Activated gamma-delta T cell treated with anti-CD3 and anti-CD28 coated beads, Interleukin-2, amount 50 U/mL, for 16 hours (primary cell): ENCODE measurements around the gene CHST11.

Source experiments
- DNase-seq: peaks from one replicate; pipeline ENCODE4 v3.0.0-alpha.2; 2020; ENCODE audit warnings: low read depth

CHST11 gene

GRCh38 chr12:104480826-104481440, 24.2 kb downstream of the CHST11 start:
- DNase-seq = no peak

- DNase-seq = no peak
These were observed 25.4 kb downstream of the CHST11 start for GRCh38 chr12:104482113-104482512.

GRCh38 chr12:104482748-104483147, 26.0 kb downstream of the CHST11 start:
- DNase-seq = no peak

- DNase-seq = no peak
These were observed 27.3 kb downstream of the CHST11 start for GRCh38 chr12:104484079-104484478.

GRCh38 chr12:104485651-104486362, 29.1 kb downstream of the CHST11 start:
- no peak for DNase-seq

GRCh38 chr12:104486363-104486750, 29.6 kb downstream of the CHST11 start:
- DNase-seq = no peak

GRCh38 chr12:104486943-104487819, 30.4 kb downstream of the CHST11 start:
- DNase-seq = no peak

- DNase-seq = no peak
These were observed 31.6 kb downstream of the CHST11 start for GRCh38 chr12:104488374-104488773.

GRCh38 chr12:104490186-104490585, 33.4 kb downstream of the CHST11 start:
- no peak for DNase-seq

GRCh38 chr12:104490850-104491249, 34.1 kb downstream of the CHST11 start:
- no peak for DNase-seq

GRCh38 chr12:104493496-104493895, 36.7 kb downstream of the CHST11 start:
- no peak for DNase-seq

- DNase-seq = peak; percentile 69
These were observed 37.5 kb downstream of the CHST11 start for GRCh38 chr12:104494137-104494792.

GRCh38 chr12:104494793-104495158, 38.0 kb downstream of the CHST11 start:
- DNase-seq = no peak

GRCh38 chr12:104495786-104496185, 39.0 kb downstream of the CHST11 start:
- no peak for DNase-seq

- no peak for DNase-seq
These were observed 39.6 kb downstream of the CHST11 start for GRCh38 chr12:104496336-104496735.

GRCh38 chr12:104498211-104498801, 41.6 kb downstream of the CHST11 start:
- no peak for DNase-seq

GRCh38 chr12:104499668-104500332, 43.1 kb downstream of the CHST11 start:
- no peak for DNase-seq

GRCh38 chr12:104501115-104501514, 44.4 kb downstream of the CHST11 start:
- no peak for DNase-seq

GRCh38 chr12:104501660-104502059, 44.9 kb downstream of the CHST11 start:
- DNase-seq = no peak

GRCh38 chr12:104502217-104502616, 45.5 kb downstream of the CHST11 start:
- DNase-seq = no peak

GRCh38 chr12:104502638-104503037, 45.9 kb downstream of the CHST11 start:
- DNase-seq = no peak
